GM21447 (cell line): Measurements from ENCODE around the gene PRR35.
"Not testable (repeated sequence)": the region's sequence is repeated elsewhere in the genome, so short reads cannot be mapped to it uniquely, and the experiment has no call there.

Source experiments
- ATAC-seq: cut with Tn5 transposase; IDR thresholded peaks from one replicate; pipeline ENCODE4 v1.9.1; 2021; ENCODE audit not compliant: unreplicated experiment

PRR35 gene

GRCh38 chr16:591892-592517, 31.8 kb downstream of the PRR35 start:
- no peak for ATAC-seq

- no peak for ATAC-seq
Measured at GRCh38 chr16:592518-593306, 32.5 kb downstream of the PRR35 start.

- no peak for ATAC-seq
Measured at GRCh38 chr16:593406-593805, 33.2 kb downstream of the PRR35 start.

GRCh38 chr16:593807-594206, 33.6 kb downstream of the PRR35 start:
- no peak for ATAC-seq

- ATAC-seq: no peak
Measured at GRCh38 chr16:595094-595528, 34.9 kb downstream of the PRR35 start.

- no peak for ATAC-seq
Measured at GRCh38 chr16:595942-596735, 35.9 kb downstream of the PRR35 start.

GRCh38 chr16:596736-597060, 36.5 kb downstream of the PRR35 start:
- no peak for ATAC-seq

GRCh38 chr16:597655-598054, 37.5 kb downstream of the PRR35 start:
- ATAC-seq: not testable (repeated sequence)

- no peak for ATAC-seq
Measured at GRCh38 chr16:598823-599739, 38.9 kb downstream of the PRR35 start.

GRCh38 chr16:600781-601180, 40.6 kb downstream of the PRR35 start:
- ATAC-seq: no peak

- no peak for ATAC-seq
Measured at GRCh38 chr16:603933-604332, 43.7 kb downstream of the PRR35 start.

- no peak for ATAC-seq
Measured at GRCh38 chr16:606656-607307, 46.6 kb downstream of the PRR35 start.

GRCh38 chr16:608019-608418, 47.8 kb downstream of the PRR35 start:
- no peak for ATAC-seq

- ATAC-seq: no peak
Measured at GRCh38 chr16:609316-609715, 49.1 kb downstream of the PRR35 start.

GRCh38 chr16:609984-610383, 49.8 kb downstream of the PRR35 start:
- no peak for ATAC-seq

- ATAC-seq: no peak
Measured at GRCh38 chr16:610513-611381, 50.6 kb downstream of the PRR35 start.

GRCh38 chr16:615122-615521, 54.9 kb downstream of the PRR35 start:
- no peak for ATAC-seq
